Natural killer cell treated with Interleukin-12 subunit alpha and Interleukin-12 subunit beta and Interleukin-15 and Interleukin-18, amount 100 ng/mL, for 72 hours (primary cell): Measurements from ENCODE around the gene RNF150. TPM values are rescaled to one million over a fixed set of nuclear protein-coding genes. Genes with fewer than 3 reads are reported as not detected.
A peak's percentile ranks its signal among the peaks of the same experiment; 100 is the strongest.
"Not testable (repeated sequence)": the region's sequence is repeated elsewhere in the genome, so short reads cannot be mapped to it uniquely, and the experiment has no call there.

ENCODE experiments used
- ATAC-seq, 2 donors: fragments of 150-1000 bp; cut with Tn5 transposase in 1 of 2; sonication (Bioruptor Pico), chemical (Tn5 transposase) in 1 of 2; 2 replicates each; pipeline ENCODE4 v1.10.0; 2021
- DNase-seq: peaks from one replicate; pipeline ENCODE4 v3.0.0; 2022; ENCODE audit warnings: low spot score
- H3K27ac Mint-ChIP-seq, 2 donors: 1 replicate in 1 of 2; 2 replicates in 1 of 2; pipeline ENCODE4 v1.8.0; 2022; ENCODE audit warnings: mixed read lengths in 2 of 2, mild to moderate bottlenecking in 1 of 2, moderate library complexity in 1 of 2
- H3K27me3 Mint-ChIP-seq, 2 donors: 1 replicate in 1 of 2; 2 replicates in 1 of 2; pipeline ENCODE4 v1.8.0; 2022; ENCODE audit warnings: mixed read lengths in 2 of 2
- H3K36me3 Mint-ChIP-seq: one replicate; pipeline ENCODE4 v1.8.0; 2022; ENCODE audit warnings: mixed read lengths
- H3K4me1 Mint-ChIP-seq, 2 donors: 1 replicate in 1 of 2; 2 replicates in 1 of 2; pipeline ENCODE4 v1.8.0; 2022; ENCODE audit warnings: low read depth in 2 of 2, mixed read lengths in 2 of 2, mild to moderate bottlenecking in 1 of 2
- H3K4me3 Mint-ChIP-seq: one replicate; pipeline ENCODE4 v1.8.0; 2022; ENCODE audit warnings: mixed read lengths
- H3K9me3 Mint-ChIP-seq: 2 replicates; pipeline ENCODE4 v1.8.0; 2022; ENCODE audit warnings: mixed read lengths
- total RNA-seq, 2 donors: library from RNA; stranded (reverse); gene quantifications; one replicate each; pipeline ENCODE4 v1.2.3, GENCODE V29; 2022

Gene RNF150
- total RNA-seq, 2 donors from 2014 or later: not detected

- no peaks in the 10 kb centered on the region for H3K9me3 Mint-ChIP-seq
- H3K27ac Mint-ChIP-seq: no peak overlapping the region
- ATAC-seq (no peak), DNase-seq (no peak)
- no peak overlapping the region for H3K4me3 Mint-ChIP-seq
- no peaks in the 10 kb centered on the region for H3K27me3 Mint-ChIP-seq
- no peaks in the 10 kb centered on the region for H3K4me1 Mint-ChIP-seq
- H3K36me3 Mint-ChIP-seq: no peaks in the 10 kb centered on the region
Measured at GRCh38 chr4:141077611-141078225, 55.6 kb downstream of the RNF150 start.

DNA sequence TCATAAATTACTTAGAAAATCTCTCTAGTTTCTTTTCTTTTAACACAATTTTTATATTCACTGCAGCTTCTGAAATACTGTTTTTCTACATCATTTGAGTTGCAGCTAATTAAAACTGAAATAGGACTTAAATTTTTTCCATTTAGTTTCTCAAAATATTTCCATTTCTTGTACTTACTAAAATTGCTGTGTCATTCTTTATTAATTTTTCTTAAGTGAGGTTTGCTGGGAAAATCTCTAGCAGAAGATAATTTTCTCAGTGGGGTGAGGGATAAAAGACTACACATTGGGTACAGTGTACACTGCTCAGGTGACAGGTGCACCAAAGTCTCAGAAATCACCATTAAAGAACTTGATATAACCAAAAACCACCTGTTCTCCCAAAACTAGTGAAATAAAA lies 57.7 kb downstream of the RNF150 start:
- Mint-ChIP-seq H3K9me3 (no peaks in the 10 kb centered on the region), H3K36me3 (no peaks in the 10 kb centered on the region), H3K4me1 (no peaks in the 10 kb centered on the region), H3K4me3 (no peak overlapping the region), H3K27ac (no peak overlapping the region), H3K27me3 (no peaks in the 10 kb centered on the region)
- DNase-seq: no peak
- ATAC-seq: no peak

DNA sequence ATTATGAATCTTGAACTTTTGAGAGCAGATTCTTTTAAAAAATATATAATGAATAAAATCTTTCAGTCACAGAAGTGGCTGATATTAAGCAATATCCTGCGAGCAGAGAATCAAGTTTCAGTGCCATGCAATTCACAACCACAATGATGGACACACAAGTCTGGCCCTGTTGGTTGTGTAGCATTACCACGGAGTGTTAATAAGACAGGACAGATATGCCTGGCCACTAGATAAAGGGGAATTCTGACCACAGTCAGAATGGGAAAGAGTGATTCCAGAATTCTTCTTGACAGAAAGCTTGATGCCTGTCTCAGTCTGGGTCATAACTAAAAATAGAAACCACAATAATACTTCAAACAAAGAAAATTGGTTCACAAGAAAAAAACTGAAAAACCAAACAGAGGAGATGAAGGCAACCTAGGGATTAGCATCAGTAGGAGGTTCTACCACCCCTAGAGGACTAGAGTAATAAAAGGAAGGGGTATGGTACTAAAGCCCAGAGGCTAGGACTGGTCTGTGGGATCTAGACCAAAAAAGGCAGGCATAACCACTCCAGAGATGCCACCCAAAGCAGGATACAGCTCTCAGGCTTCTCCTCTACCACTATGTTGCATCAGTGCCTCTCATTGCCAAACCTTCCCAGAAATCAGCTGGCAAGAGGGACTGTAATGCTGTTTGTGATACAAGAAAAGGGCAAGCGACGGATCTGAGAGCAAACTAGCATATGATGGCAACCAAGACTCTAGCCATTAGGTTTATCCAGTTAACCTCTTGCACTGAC lies 59.0 kb downstream of the RNF150 start:
- H3K36me3 Mint-ChIP-seq: no peaks in the 10 kb centered on the region
- no peaks in the 10 kb centered on the region for H3K4me1 Mint-ChIP-seq
- no peaks in the 10 kb centered on the region for H3K27me3 Mint-ChIP-seq
- DNase-seq: no peak
- ATAC-seq: no peak
- H3K4me3 Mint-ChIP-seq: no peak overlapping the region
- no peak overlapping the region for H3K27ac Mint-ChIP-seq
- no peaks in the 10 kb centered on the region for H3K9me3 Mint-ChIP-seq

DNA sequence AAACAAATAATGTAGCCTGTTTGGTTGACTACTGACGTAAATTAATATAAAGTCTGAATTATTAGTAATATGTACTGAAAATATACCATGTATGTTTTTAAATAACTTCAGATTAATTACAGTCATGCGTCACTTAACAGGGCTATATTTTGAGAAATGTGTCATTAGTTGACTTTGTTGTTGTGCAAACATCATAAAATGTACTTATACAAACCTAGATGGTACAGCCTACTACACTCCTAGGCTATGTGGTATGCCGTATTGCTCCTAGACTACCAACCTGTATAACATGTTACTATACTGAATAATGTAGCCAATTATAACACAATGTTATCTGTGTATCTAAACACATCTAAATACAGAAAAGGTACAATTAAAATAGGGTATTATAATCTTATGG lies 66.6 kb downstream of the RNF150 start:
- DNase-seq (no peak), ATAC-seq (no peak)
- no peaks in the 10 kb centered on the region for H3K4me1 Mint-ChIP-seq
- H3K9me3 Mint-ChIP-seq: peaks cover 5% of the 10 kb centered on the region
- H3K27me3 Mint-ChIP-seq: no peaks in the 10 kb centered on the region
- H3K4me3 Mint-ChIP-seq: no peak overlapping the region
- H3K27ac Mint-ChIP-seq: no peak overlapping the region
- H3K36me3 Mint-ChIP-seq: no peaks in the 10 kb centered on the region

DNA sequence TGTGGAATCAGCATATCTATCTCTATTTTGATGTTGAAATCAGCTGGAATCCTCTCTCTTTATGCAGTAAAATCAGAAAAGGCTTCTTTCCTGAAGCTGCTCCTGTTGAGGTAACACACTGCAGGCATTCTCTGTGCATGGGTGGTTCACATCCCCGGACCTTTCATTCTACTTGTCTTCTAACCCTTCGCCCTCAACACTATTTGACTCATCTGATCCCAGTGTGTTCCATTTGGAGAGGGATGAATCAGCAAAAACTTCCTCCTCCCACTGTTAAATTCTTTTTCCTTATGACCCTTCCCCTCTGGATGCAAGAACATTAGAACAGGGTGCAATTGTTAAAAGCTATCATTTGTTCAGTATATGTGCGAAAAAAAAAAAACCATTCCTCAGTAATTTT lies 67.4 kb downstream of the RNF150 start:
- DNase-seq (no peak), ATAC-seq (no peak)
- no peaks in the 10 kb centered on the region for H3K36me3 Mint-ChIP-seq
- H3K27me3 Mint-ChIP-seq: no peaks in the 10 kb centered on the region
- peaks cover 5% of the 10 kb centered on the region for H3K9me3 Mint-ChIP-seq
- no peak overlapping the region for H3K4me3 Mint-ChIP-seq
- no peak overlapping the region for H3K27ac Mint-ChIP-seq
- no peaks in the 10 kb centered on the region for H3K4me1 Mint-ChIP-seq

DNA sequence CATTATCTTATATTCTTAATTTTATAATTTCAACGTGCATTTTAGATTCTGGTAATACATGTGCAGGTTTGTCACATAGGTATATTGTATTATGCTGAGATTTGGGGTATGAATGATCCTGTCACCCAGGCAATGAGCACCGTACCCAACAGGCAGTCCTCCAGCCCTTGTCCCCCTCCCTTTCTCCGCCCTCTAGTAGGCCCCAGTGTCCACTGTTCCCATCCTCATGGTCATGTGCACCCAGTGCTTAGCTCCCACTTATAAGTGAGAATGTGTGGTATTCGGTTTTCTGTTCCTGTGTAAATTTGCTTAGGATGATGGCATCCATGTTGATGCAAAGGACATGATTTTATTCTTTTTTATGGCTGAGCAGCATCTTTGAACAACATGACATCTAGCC lies 70.6 kb downstream of the RNF150 start:
- DNase-seq (no peak), ATAC-seq (no peak)
- no peak overlapping the region for H3K4me3 Mint-ChIP-seq
- no peaks in the 10 kb centered on the region for H3K27me3 Mint-ChIP-seq
- no peaks in the 10 kb centered on the region for H3K36me3 Mint-ChIP-seq
- no peaks in the 10 kb centered on the region for H3K4me1 Mint-ChIP-seq
- no peak overlapping the region for H3K27ac Mint-ChIP-seq
- peaks cover 5% of the 10 kb centered on the region for H3K9me3 Mint-ChIP-seq

DNA sequence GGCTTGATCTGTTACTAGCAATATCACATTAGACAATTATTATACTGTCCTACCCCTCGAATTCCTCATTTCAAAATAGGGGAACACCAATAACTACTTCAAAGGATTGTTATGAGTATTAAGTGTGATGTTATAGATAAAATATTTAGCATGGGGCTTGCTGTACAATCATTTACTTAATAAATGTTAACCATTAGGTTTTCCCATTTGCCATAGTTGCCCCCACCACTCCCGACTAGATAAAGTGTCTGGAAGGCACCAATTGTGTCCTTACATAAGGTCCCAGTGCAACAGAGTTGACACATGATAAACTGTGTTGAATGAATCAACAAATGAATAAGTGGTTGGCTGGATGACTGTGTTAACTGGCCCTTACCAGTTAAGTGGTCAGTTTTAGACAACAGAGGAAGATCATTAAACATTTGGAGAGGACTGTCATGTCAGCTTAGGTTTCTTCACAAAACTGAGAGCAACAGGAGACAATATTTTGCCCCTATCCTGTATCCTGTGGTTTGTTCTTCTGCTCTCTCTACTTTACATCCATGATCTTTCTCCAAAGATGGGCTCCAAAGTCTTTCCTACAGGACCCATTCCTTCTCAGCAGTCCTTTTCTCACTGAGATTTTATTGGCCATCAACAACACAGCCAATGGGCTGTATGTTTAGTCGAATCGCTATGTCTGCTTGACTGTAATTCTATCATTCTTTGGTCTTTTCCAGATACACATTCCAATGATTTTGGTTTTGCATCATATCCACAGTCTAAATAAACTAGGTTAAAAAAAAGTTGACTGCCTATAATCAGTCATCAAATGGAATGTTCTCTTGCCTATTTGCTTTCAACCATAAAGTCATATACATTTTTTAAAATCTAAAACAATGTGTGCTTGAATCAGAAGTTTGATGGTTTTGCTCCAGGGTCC lies 74.4 kb downstream of the RNF150 start:
- no peaks in the 10 kb centered on the region for H3K9me3 Mint-ChIP-seq
- H3K36me3 Mint-ChIP-seq: no peaks in the 10 kb centered on the region
- H3K27ac Mint-ChIP-seq: no peak overlapping the region
- DNase-seq: no peak
- no peaks in the 10 kb centered on the region for H3K4me1 Mint-ChIP-seq
- H3K4me3 Mint-ChIP-seq: no peak overlapping the region
- ATAC-seq: no peak
- no peaks in the 10 kb centered on the region for H3K27me3 Mint-ChIP-seq

DNA sequence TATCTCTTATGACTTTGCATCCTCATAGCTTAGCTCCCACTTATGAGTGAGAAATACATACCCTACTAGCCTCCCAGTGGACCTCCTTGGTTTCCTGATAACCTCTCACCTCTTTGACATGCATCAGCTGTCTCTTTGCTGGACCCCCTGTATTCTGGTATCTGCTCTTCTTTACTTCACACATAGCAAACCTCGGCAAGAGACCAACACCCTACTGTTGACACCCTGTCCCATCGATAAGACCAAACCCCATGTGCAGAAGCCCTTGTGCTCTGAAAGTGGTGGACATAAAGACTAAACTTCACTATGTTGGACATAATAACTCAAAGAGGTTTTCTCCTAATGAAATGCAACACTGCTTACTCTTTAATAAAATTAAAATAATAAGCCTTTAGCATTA lies 75.7 kb downstream of the RNF150 start:
- Mint-ChIP-seq H3K4me3 (no peak overlapping the region), H3K36me3 (no peaks in the 10 kb centered on the region), H3K27ac (no peak overlapping the region), H3K27me3 (no peaks in the 10 kb centered on the region), H3K9me3 (no peaks in the 10 kb centered on the region), H3K4me1 (no peaks in the 10 kb centered on the region)
- DNase-seq (no peak), ATAC-seq (no peak)

GRCh38 chr4:141056473-141056872 lies 76.8 kb downstream of the RNF150 start:
- Mint-ChIP-seq H3K27me3 (no peaks in the 10 kb centered on the region), H3K4me3 (no peak overlapping the region), H3K36me3 (no peaks in the 10 kb centered on the region), H3K9me3 (peaks cover 4% of the 10 kb centered on the region), H3K4me1 (no peaks in the 10 kb centered on the region), H3K27ac (no peak overlapping the region)
- ATAC-seq (no peak), DNase-seq (no peak)

DNA sequence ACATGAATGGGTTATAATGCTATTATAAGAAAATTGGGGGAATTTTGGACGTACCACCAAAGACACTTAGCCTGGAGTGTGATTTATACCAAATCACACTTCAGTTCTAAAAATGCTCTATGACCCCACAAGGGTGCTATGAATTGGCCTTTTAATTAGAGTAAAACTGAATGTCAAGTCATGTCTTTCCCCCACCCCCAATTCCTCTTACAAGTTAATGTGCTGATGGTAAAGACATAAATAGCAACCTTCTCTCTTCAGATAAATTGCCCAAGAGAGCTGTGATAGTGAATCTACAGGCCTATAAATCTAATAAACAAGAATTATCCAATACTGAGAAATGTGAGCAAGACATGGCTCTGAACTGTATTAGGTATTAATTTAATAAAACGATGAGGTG lies 78.8 kb downstream of the RNF150 start:
- Mint-ChIP-seq H3K27me3 (no peaks in the 10 kb centered on the region), H3K36me3 (no peaks in the 10 kb centered on the region), H3K9me3 (peaks cover 6% of the 10 kb centered on the region), H3K4me3 (no peak overlapping the region), H3K27ac (no peak overlapping the region), H3K4me1 (no peaks in the 10 kb centered on the region)
- ATAC-seq: no peak
- no peak for DNase-seq

GRCh38 chr4:141050999-141051398 lies 82.3 kb downstream of the RNF150 start:
- DNase-seq, H3K27ac Mint-ChIP-seq, ATAC-seq, H3K27me3 Mint-ChIP-seq, H3K36me3 Mint-ChIP-seq, H3K4me3 Mint-ChIP-seq, H3K9me3 Mint-ChIP-seq, H3K4me1 Mint-ChIP-seq: not testable (repeated sequence)

DNA sequence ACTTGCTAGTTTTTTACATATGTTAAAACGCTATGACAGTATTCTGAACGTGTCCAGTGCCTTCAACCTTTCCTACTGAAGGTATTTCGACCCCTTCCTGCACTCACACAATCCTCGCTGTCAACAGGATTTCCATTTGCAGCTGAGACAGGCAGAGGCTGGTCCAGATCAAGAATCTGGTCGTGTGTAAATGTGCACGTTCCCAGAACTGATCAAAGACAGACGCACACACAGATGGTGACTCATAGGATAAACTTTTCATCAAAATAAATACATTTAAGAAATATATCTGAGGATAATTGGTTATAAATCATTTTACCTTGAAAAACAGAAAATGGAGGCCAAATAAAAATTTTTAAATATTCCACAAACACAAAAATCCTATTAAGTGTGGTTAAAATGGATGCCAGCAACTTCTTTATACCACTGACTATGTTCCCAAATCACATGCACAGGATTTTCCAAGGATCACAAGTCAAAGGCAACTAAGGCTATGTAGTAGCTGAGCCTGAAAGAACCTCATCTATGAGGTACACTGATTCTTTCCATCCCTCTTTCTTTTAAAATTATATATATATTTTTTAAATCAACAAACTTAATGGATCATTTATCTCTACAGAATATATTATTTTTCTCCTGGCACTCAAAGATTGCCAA lies 85.9 kb downstream of the RNF150 start:
- no peak overlapping the region for H3K4me3 Mint-ChIP-seq
- no peaks in the 10 kb centered on the region for H3K27me3 Mint-ChIP-seq
- H3K36me3 Mint-ChIP-seq: no peaks in the 10 kb centered on the region
- no peaks in the 10 kb centered on the region for H3K4me1 Mint-ChIP-seq
- H3K9me3 Mint-ChIP-seq: peaks cover 6% of the 10 kb centered on the region
- no peak overlapping the region for H3K27ac Mint-ChIP-seq
- ATAC-seq (no peak), DNase-seq (no peak)

GRCh38 chr4:141046255-141046654 lies 87.0 kb downstream of the RNF150 start:
- Mint-ChIP-seq H3K9me3 (no peaks in the 10 kb centered on the region), H3K27me3 (no peaks in the 10 kb centered on the region), H3K4me3 (no peak overlapping the region), H3K27ac (no peak overlapping the region), H3K4me1 (no peaks in the 10 kb centered on the region), H3K36me3 (no peaks in the 10 kb centered on the region)
- ATAC-seq (peak; percentile 6 to 24), DNase-seq (no peak)

DNA sequence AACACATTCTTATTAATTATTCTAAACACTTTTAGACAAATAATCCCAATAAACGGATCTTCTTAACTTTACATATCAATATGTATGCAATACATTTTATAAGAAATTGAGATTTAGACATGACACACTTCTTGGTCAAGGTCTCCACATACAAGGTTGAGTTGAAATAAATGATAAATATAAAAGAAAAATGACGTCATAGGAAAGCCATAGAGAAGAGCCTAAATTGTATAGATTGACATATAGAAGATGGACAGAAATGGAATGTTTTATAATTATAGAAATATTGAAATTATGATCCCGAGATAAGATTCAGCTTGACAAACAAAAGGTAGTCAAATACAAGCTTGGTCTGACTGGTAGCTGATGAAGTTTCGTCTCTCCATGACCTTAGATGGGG lies 87.4 kb downstream of the RNF150 start:
- Mint-ChIP-seq H3K4me1 (no peaks in the 10 kb centered on the region), H3K4me3 (no peak overlapping the region), H3K27me3 (no peaks in the 10 kb centered on the region), H3K36me3 (no peaks in the 10 kb centered on the region), H3K27ac (no peak overlapping the region), H3K9me3 (no peaks in the 10 kb centered on the region)
- ATAC-seq (no peak), DNase-seq (no peak)
